GM12892 (cell line): Measurements from ENCODE around the gene CRYBG3.

Source experiments
- DNase-seq: peaks from one replicate; pipeline ENCODE4 v3.0.0; 2011; ENCODE audit not compliant: insufficient read length
- FAIRE-seq: peaks from 2 replicates; lab custom pipeline; 2011; peaks lifted over from hg19 to GRCh38; lab: Jason Lieb, UNC
- POLR2A ChIP-seq: IDR thresholded peaks from 2 replicates; pipeline ENCODE4 v1.6.1; 2011; ENCODE audit warnings: low read depth, low read length, control low read depth
- POLR2AphosphoS5 ChIP-seq: IDR thresholded peaks from 2 replicates; pipeline ENCODE4 v1.6.1; 2011; ENCODE audit warnings: low read depth, low read length, control low read depth
- TAF1 ChIP-seq: IDR thresholded peaks from 2 replicates; pipeline ENCODE4 v1.6.1; 2011; ENCODE audit warnings: low read depth, mild to moderate bottlenecking, control low read depth, low read length, borderline replicate concordance

Gene CRYBG3

GRCh38 chr3:97841956-97842355 lies 20.1 kb downstream of the CRYBG3 start:
- FAIRE-seq = no peak
- TF ChIP-seq POLR2AphosphoS5 (no peak), POLR2A (no peak), TAF1 (no peak)
- DNase-seq = no peak

- TF ChIP-seq POLR2A = no peak
- no peak for TF ChIP-seq POLR2AphosphoS5
- TF ChIP-seq TAF1 = no peak
- FAIRE-seq (no peak), DNase-seq (no peak)
Observed at GRCh38 chr3:97848779-97849178, 27.0 kb downstream of the CRYBG3 start.

DNA sequence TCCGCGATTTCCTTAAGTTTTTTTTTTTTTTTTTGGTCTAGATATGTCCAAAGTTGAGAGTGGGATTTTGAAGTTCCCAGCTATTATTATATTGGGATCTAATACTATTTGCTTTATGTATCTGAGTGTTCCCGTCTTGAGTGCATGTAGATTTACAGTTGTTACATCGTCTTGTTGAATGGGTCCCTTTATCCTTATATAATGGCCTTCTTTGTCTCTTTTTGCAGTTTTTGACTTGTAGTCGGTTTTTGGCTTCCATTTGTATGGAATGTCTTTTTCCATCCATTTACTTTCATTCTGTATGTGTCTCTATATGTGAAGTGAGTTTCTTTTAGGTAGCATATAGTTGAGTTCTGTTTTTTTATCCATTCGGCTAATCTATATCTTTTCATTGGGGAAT lies 35.6 kb downstream of the CRYBG3 start:
- DNase-seq (no peak), FAIRE-seq (no peak)
- TF ChIP-seq TAF1 (no peak), POLR2AphosphoS5 (no peak), POLR2A (no peak)

- DNase-seq (no peak), FAIRE-seq (no peak)
- TF ChIP-seq TAF1 (no peak), POLR2AphosphoS5 (no peak), POLR2A (no peak)
Observed at GRCh38 chr3:97860364-97860763, 38.6 kb downstream of the CRYBG3 start.

- DNase-seq (no peak), FAIRE-seq (no peak)
- TF ChIP-seq TAF1 (no peak), POLR2AphosphoS5 (no peak), POLR2A (no peak)
Observed at GRCh38 chr3:97862582-97862981, 40.8 kb downstream of the CRYBG3 start.

DNA sequence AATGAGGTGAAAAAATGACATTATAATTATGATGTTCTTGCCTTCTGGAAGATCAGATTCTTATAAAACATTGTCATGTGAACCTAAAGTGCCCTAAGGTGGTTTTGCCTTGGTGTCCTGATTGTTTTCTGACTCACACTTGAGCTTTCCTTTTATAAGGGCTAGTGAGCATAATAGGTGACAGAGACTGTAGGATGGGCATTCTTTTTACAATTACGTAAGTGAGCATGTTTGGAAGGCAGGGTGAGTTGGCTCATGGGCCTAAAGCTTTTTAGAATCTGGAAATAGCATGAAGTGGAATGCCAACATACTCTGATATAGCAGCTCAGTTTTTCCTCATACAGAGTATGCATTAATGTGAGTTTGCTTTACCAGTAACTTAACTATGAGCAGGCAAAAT lies 41.2 kb downstream of the CRYBG3 start:
- no peak for DNase-seq
- TF ChIP-seq POLR2AphosphoS5 (no peak), TAF1 (no peak), POLR2A (no peak)

GRCh38 chr3:97863775-97864174 lies 42.0 kb downstream of the CRYBG3 start:
- no peak for TF ChIP-seq POLR2AphosphoS5
- TF ChIP-seq POLR2A = no peak
- TF ChIP-seq TAF1 = no peak
- DNase-seq (no peak), FAIRE-seq (no peak)

More for the DNA sequence above, 41.2 kb downstream of the CRYBG3 start:
- no peak for FAIRE-seq

- DNase-seq (no peak), FAIRE-seq (no peak)
- no peak for TF ChIP-seq POLR2AphosphoS5
- TF ChIP-seq POLR2A = no peak
Observed at GRCh38 chr3:97871186-97871585, 49.4 kb downstream of the CRYBG3 start.

DNA sequence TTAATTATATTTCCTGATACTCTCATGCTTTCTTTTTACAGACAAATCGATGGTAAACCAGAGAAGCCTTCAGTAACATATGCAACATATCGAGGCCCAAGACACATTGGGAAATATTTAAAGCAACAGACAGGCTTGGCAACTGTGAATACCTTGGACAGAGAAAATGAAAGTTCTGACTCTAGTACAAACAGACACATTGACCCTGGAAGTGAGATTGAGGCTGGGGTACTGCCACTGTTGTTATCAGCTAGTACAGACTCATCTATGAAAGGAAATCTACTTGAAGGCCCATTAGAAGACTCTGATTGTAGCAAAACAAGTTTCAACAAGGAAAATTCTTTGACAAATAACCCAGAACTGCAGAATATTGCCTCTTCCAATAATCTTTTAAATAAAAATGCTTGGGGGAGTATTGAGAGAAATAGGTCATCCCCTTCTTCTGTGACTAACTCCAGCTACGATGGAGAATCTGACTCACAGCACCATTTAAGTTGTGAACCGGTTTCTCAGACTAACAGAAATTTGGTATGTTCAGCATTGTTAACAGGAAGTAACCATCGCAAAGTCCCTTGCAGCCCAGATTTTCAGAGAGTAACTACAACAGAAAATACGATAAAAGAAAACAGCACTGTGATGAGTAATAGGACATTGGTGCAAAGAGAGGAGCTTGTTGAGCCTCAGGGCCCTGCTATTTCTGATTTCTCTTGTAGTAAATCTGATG lies 50.2 kb downstream of the CRYBG3 start:
- TF ChIP-seq POLR2AphosphoS5 (no peak), TAF1 (no peak), POLR2A (no peak)
- DNase-seq = no peak
- peak; percentile 36 for FAIRE-seq

- DNase-seq = no peak
- no peak for TF ChIP-seq POLR2AphosphoS5
- no peak for TF ChIP-seq TAF1
- TF ChIP-seq POLR2A = no peak
- FAIRE-seq = no peak
Observed at GRCh38 chr3:97872525-97873042, 50.8 kb downstream of the CRYBG3 start.

- TF ChIP-seq POLR2A (no peak), TAF1 (no peak), POLR2AphosphoS5 (no peak)
- DNase-seq = no peak
- FAIRE-seq = peak; percentile 58
Observed at GRCh38 chr3:97880267-97880666, 58.5 kb downstream of the CRYBG3 start.

GRCh38 chr3:97882975-97883598 lies 61.3 kb downstream of the CRYBG3 start:
- DNase-seq = no peak
- no peak for TF ChIP-seq TAF1
- TF ChIP-seq POLR2AphosphoS5 = no peak
- TF ChIP-seq POLR2A = no peak
- no peak for FAIRE-seq
